IMR-90 (cell line): Measurements from ENCODE around the gene EGR2. TPM values are rescaled to one million over a fixed set of nuclear protein-coding genes. Genes with fewer than 3 reads are reported as not detected.

Source experiments
- ATAC-seq: fragments of 200-7000 bp; cut with Tn5 transposase; 2 replicates; pipeline ENCODE4 v1.9.1; 2020; ENCODE audit warnings: low read depth, mild to moderate bottlenecking, moderate library complexity
- BruUV-seq: library from RNA; stranded (reverse); fragments of 400-500 nt; replicated peaks from 2 replicates; lab custom pipeline; 2021; lab: Mats Ljungman, UMichigan
- CTCF ChIA-PET: fragments of 300-600 bp; formaldehyde crosslinking; extraction: SDS; loops from one replicate; lab custom pipeline; 2021; ENCODE audit warnings: antibody characterized with exemption; lab: Yijun Ruan, JAX
- POLR2A ChIA-PET: fragments of 300-600 bp; sonication (Branson Sonifier 250); formaldehyde crosslinking; loops from one replicate; lab custom pipeline; 2022; ENCODE audit warnings: antibody characterized with exemption; ENCODE audit not compliant: unreplicated experiment; lab: Charles Lee
- DNase-seq: peaks from one replicate; pipeline ENCODE4 v3.0.0; 2013
- H2AFZ ChIP-seq: replicated peaks from 2 replicates; pipeline ENCODE3; 2013; ENCODE audit warnings: low read length, mild to moderate bottlenecking; ENCODE audit not compliant: poor library complexity
- H2AK5ac ChIP-seq: 2 replicates; pipeline ENCODE4 v1.6.1; 2013; ENCODE audit warnings: low read depth, low read length, inconsistent platforms
- H2AK9ac ChIP-seq: replicated peaks from 2 replicates; pipeline ENCODE3; 2013; ENCODE audit warnings: mild to moderate bottlenecking, low read depth, low read length, moderate library complexity; ENCODE audit not compliant: poor library complexity
- H2BK120ac ChIP-seq: 2 replicates; pipeline ENCODE4 v1.6.1; 2013; ENCODE audit warnings: low read depth, low read length, inconsistent platforms
- H2BK15ac ChIP-seq: 3 replicates; pipeline ENCODE4 v1.6.1; 2013; ENCODE audit warnings: low read depth, low read length, inconsistent platforms
- H2BK20ac ChIP-seq: 2 replicates; pipeline ENCODE4 v1.6.1; 2013; ENCODE audit warnings: low read depth, mild to moderate bottlenecking, inconsistent platforms, low read length, moderate library complexity
- H2BK5ac ChIP-seq: 2 replicates; pipeline ENCODE4 v1.6.1; 2013; ENCODE audit warnings: mild to moderate bottlenecking, low read depth, low read length, inconsistent platforms; ENCODE audit not compliant: poor library complexity, severe bottlenecking
- H3K14ac ChIP-seq: replicated peaks from 2 replicates; pipeline ENCODE4 v1.6.1; 2013; ENCODE audit warnings: low read depth, low read length, inconsistent platforms
- H3K18ac ChIP-seq: 2 replicates; pipeline ENCODE4 v1.6.1; 2013; ENCODE audit warnings: low read depth, low read length, control low read depth
- H3K23ac ChIP-seq: 2 replicates; pipeline ENCODE4 v1.6.1; 2013; ENCODE audit warnings: low read depth, low read length, inconsistent platforms
- H3K27ac ChIP-seq: 2 replicates; pipeline ENCODE4 v1.5.1; 2013; ENCODE audit warnings: mild to moderate bottlenecking, control low read depth, low read length; ENCODE audit not compliant: insufficient read depth
- H3K27me3 ChIP-seq: 2 replicates; pipeline ENCODE4 v1.6.1; 2013; ENCODE audit warnings: low read length; ENCODE audit not compliant: control insufficient read depth, insufficient read depth
- H3K36me3 ChIP-seq: 2 replicates; pipeline ENCODE4 v1.6.1; 2013; ENCODE audit warnings: low read length, mixed read lengths; ENCODE audit not compliant: control insufficient read depth, insufficient read depth
- H3K4ac ChIP-seq: 2 replicates; pipeline ENCODE4 v1.6.1; 2013; ENCODE audit warnings: low read depth, low read length, inconsistent platforms
- H3K4me1 ChIP-seq: 2 replicates; pipeline ENCODE4 v1.6.1; 2013; ENCODE audit warnings: low read length, mixed read lengths; ENCODE audit not compliant: control insufficient read depth, insufficient read depth
- H3K4me2 ChIP-seq: 2 replicates; pipeline ENCODE4 v1.6.1; 2013; ENCODE audit warnings: low read depth, mild to moderate bottlenecking, control low read depth, low read length, moderate library complexity
- H3K4me3 ChIP-seq: 2 replicates; pipeline ENCODE4 v1.5.1; 2013; ENCODE audit warnings: low read depth, mild to moderate bottlenecking, control low read depth, low read length, moderate library complexity; ENCODE audit not compliant: insufficient read depth
- H3K56ac ChIP-seq: 2 replicates; pipeline ENCODE4 v1.6.1; 2013; ENCODE audit warnings: low read length, inconsistent platforms; ENCODE audit not compliant: insufficient read depth; ENCODE audit errors: extremely low read depth
- H3K79me1 ChIP-seq, 2 experiments: 2 replicates each; pipeline ENCODE4 v1.6.1; 2013; ENCODE audit warnings: low read length in 2 of 2, inconsistent platforms in 1 of 2, low read depth in 1 of 2
- H3K9ac ChIP-seq: 2 replicates; pipeline ENCODE4 v1.6.1; 2013; ENCODE audit warnings: low read depth, low read length, control low read depth
- H3K9me1 ChIP-seq: 2 replicates; pipeline ENCODE4 v1.6.1; 2013; ENCODE audit warnings: low read length, inconsistent platforms; ENCODE audit not compliant: insufficient read depth
- H3K9me3 ChIP-seq: 2 replicates; pipeline ENCODE4 v1.6.1; 2013; ENCODE audit warnings: low read length; ENCODE audit not compliant: control insufficient read depth, insufficient read depth
- H4K20me1 ChIP-seq: 2 replicates; pipeline ENCODE4 v1.6.1; 2013; ENCODE audit warnings: low read length, inconsistent platforms; ENCODE audit not compliant: insufficient read depth
- H4K5ac ChIP-seq: 2 replicates; pipeline ENCODE4 v1.6.1; 2013; ENCODE audit warnings: mild to moderate bottlenecking, low read depth, low read length, control low read depth
- H4K8ac ChIP-seq, 2 experiments: 2 replicates each; pipeline ENCODE4 v1.6.1; 2013; ENCODE audit warnings: low read depth in 2 of 2, low read length in 2 of 2, control low read depth in 1 of 2, inconsistent platforms in 1 of 2
- H4K91ac ChIP-seq: 2 replicates; pipeline ENCODE4 v1.6.1; 2013; ENCODE audit warnings: low read depth, low read length, inconsistent platforms; ENCODE audit not compliant: insufficient read depth
- BHLHE40 ChIP-seq: fragments of 150-350 bp; IDR thresholded peaks from 2 replicates; pipeline ENCODE4 v1.6.1; 2016; ENCODE audit warnings: mild to moderate bottlenecking, low read depth, low read length
- CEBPB ChIP-seq: IDR thresholded peaks from 2 replicates; pipeline ENCODE4 v1.6.1; 2012; ENCODE audit warnings: low read depth, low read length, improper control_type of control experiment
- CHD1 ChIP-seq: IDR thresholded peaks from 2 replicates; pipeline ENCODE4 v1.6.1; 2012; ENCODE audit warnings: low read depth, low read length, improper control_type of control experiment
- FOS ChIP-seq: fragments of 150-350 bp; IDR thresholded peaks from 2 replicates; pipeline ENCODE4 v1.6.1; 2016; ENCODE audit warnings: low read depth, low read length
- MAFK ChIP-seq: IDR thresholded peaks from 2 replicates; pipeline ENCODE4 v1.6.1; 2012; ENCODE audit warnings: low read depth, low read length, improper control_type of control experiment
- MAZ ChIP-seq: IDR thresholded peaks from 2 replicates; pipeline ENCODE4 v1.6.1; 2012; ENCODE audit warnings: low read depth, mild to moderate bottlenecking, low read length, improper control_type of control experiment, moderate library complexity, borderline replicate concordance
- MXI1 ChIP-seq: IDR thresholded peaks from 2 replicates; pipeline ENCODE4 v1.6.1; 2012; ENCODE audit warnings: low read depth, mild to moderate bottlenecking, low read length, moderate library complexity, borderline replicate concordance
- NFE2L2 ChIP-seq: fragments of 150-350 bp; IDR thresholded peaks from 2 replicates; pipeline ENCODE4 v1.6.1; 2016; ENCODE audit warnings: low read depth, mild to moderate bottlenecking, low read length
- POLR2A ChIP-seq: IDR thresholded peaks from 2 replicates; pipeline ENCODE4 v1.6.1; 2012; ENCODE audit warnings: mild to moderate bottlenecking, low read depth, low read length
- RAD21 ChIP-seq: IDR thresholded peaks from 2 replicates; pipeline ENCODE4 v1.6.1; 2012; ENCODE audit warnings: low read length, improper control_type of control experiment
- RCOR1 ChIP-seq: IDR thresholded peaks from 2 replicates; pipeline ENCODE4 v1.6.1; 2012; ENCODE audit warnings: mild to moderate bottlenecking, low read length, improper control_type of control experiment; ENCODE audit not compliant: insufficient replicate concordance
- RFX5 ChIP-seq: IDR thresholded peaks from 2 replicates; pipeline ENCODE4 v1.8.0; 2012; ENCODE audit warnings: low read depth, mild to moderate bottlenecking, low read length, moderate library complexity
- SMC3 ChIP-seq: fragments of 150-350 bp; IDR thresholded peaks from 2 replicates; pipeline ENCODE4 v1.6.1; 2016; ENCODE audit warnings: low read depth, mild to moderate bottlenecking, antibody characterized with exemption, low read length, moderate library complexity
- whole genome bisulfite sequencing, 2 experiments: methylation state at CpG; one replicate each; pipeline versions ENCODE4 v1.1.5 to v1.1.7; 2013; ENCODE audit warnings: missing lambda C conversion rate in 2 of 2; ENCODE audit not compliant: insufficient read length in 1 of 2; ENCODE audit errors: extremely low coverage in 2 of 2; 5-methylcytosine and 5-hydroxymethylcytosine counted together
- dilution Hi-C: fragments of 300-500 bp; cut with HindIII; formaldehyde crosslinking; loops from one replicate; pipeline ENCODE4 v1.14.3; 2018; ENCODE audit warnings: low sequenced_read_pairs; ENCODE audit not compliant: unreplicated experiment
- in situ Hi-C: fragments of 300-500 bp; cut with MboI; formaldehyde crosslinking; loops from 3 replicates; pipeline ENCODE4 v1.14.3; 2019; ENCODE audit warnings: low sequenced_read_pairs, inconsistent platforms, mixed read lengths
- intact Hi-C: fragments of 100-400 bp; cut with micrococcal nuclease; formaldehyde crosslinking; loops from 2 replicates; pipeline ENCODE4 v1.10.0; 2022
- polyA plus RNA-seq, 3 experiments: library from polyadenylated mRNA; depleted of rRNA; stranded (reverse); fragments of >200 nt; gene quantifications; 2 replicates each; pipeline ENCODE4 v1.2.3, GENCODE V29; 2012; ENCODE audit warnings: low replicate concordance in 1 of 3
- total RNA-seq: library from RNA; depleted of rRNA; stranded (reverse); fragments of >200 nt; gene quantifications from 2 replicates; pipeline ENCODE4 v1.2.3, GENCODE V29; 2012
- TF ChIP-seq, protein P1 (sequence below): fragments of 150-350 bp; IDR thresholded peaks from 2 replicates; pipeline ENCODE4 v1.6.1; 2017; ENCODE audit warnings: mild to moderate bottlenecking, antibody characterized with exemption, low read length, low read depth
- TF ChIP-seq, protein P2 (sequence below): conservative IDR thresholded peaks from 2 replicates; pipeline ENCODE4 v1.5.1; 2012; ENCODE audit warnings: mild to moderate bottlenecking, low read depth, low read length, improper control_type of control experiment
- TF ChIP-seq, protein P3 (sequence below): fragments of 150-350 bp; IDR thresholded peaks from 2 replicates; pipeline ENCODE4 v1.6.1; 2016; ENCODE audit warnings: low read depth, mild to moderate bottlenecking, low read length, moderate library complexity, borderline replicate concordance

Gene EGR2
- total and polyA plus RNA-seq, 2 of the 4 experiments (the other 2 are of a cell fraction) = 0.36 to 1.2 TPM

DNA sequence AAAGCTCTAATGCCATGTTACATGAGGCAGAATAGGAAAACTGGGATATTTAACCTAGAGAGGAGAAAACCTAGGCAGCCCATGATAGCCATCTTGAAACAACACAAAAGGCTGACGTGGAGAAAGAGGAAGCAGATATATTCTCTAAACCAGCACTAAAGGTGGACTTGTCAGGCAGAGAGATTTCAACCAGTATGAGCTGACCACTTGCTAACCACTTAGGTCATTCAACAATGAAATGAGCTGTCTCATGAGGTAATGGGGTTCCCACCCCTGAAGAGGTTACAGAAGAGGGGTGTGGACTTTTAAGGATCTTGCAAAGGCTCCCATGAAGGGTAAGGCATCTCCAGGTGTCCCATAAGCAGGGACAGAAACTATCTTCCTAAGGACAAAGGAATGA, 26.8 kb upstream of the EGR2 start:
- peaks cover 7% of the 10 kb centered on the region for H3K27me3 ChIP-seq
- no peak overlapping the region for H3K9ac ChIP-seq
- no TSS peak for BruUV-seq
- DNase-seq (no peak), ATAC-seq (no peak)
- H3K18ac ChIP-seq = no peak overlapping the region
- no peak overlapping the region for H3K4me2 ChIP-seq
- TF ChIP-seq CHD1 (no peak), RFX5 (no peak), MAFK (no peak), BHLHE40 (no peak), NFE2L2 (no peak), CEBPB (no peak), MAZ (no peak), MXI1 (no peak), POLR2A (no peak), RCOR1 (no peak), RAD21 (no peak), SMC3 (no peak), FOS (no peak)
- TF ChIP-seq, protein P1, sequence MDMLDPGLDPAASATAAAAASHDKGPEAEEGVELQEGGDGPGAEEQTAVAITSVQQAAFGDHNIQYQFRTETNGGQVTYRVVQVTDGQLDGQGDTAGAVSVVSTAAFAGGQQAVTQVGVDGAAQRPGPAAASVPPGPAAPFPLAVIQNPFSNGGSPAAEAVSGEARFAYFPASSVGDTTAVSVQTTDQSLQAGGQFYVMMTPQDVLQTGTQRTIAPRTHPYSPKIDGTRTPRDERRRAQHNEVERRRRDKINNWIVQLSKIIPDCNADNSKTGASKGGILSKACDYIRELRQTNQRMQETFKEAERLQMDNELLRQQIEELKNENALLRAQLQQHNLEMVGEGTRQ = no peak
- TF ChIP-seq, protein P2, sequence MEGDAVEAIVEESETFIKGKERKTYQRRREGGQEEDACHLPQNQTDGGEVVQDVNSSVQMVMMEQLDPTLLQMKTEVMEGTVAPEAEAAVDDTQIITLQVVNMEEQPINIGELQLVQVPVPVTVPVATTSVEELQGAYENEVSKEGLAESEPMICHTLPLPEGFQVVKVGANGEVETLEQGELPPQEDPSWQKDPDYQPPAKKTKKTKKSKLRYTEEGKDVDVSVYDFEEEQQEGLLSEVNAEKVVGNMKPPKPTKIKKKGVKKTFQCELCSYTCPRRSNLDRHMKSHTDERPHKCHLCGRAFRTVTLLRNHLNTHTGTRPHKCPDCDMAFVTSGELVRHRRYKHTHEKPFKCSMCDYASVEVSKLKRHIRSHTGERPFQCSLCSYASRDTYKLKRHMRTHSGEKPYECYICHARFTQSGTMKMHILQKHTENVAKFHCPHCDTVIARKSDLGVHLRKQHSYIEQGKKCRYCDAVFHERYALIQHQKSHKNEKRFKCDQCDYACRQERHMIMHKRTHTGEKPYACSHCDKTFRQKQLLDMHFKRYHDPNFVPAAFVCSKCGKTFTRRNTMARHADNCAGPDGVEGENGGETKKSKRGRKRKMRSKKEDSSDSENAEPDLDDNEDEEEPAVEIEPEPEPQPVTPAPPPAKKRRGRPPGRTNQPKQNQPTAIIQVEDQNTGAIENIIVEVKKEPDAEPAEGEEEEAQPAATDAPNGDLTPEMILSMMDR = no peak
- TF ChIP-seq, protein P3, sequence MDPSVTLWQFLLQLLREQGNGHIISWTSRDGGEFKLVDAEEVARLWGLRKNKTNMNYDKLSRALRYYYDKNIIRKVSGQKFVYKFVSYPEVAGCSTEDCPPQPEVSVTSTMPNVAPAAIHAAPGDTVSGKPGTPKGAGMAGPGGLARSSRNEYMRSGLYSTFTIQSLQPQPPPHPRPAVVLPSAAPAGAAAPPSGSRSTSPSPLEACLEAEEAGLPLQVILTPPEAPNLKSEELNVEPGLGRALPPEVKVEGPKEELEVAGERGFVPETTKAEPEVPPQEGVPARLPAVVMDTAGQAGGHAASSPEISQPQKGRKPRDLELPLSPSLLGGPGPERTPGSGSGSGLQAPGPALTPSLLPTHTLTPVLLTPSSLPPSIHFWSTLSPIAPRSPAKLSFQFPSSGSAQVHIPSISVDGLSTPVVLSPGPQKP = no peak
- WGBS, 2 experiments = no CpG with 5 or more reads among the region's 1 CpG
- no peaks in the 10 kb centered on the region for H4K20me1 ChIP-seq
- no peak overlapping the region for H4K5ac ChIP-seq
- no peak overlapping the region for H4K8ac ChIP-seq
- in situ Hi-C loops = no loop called here
- no peak overlapping the region for H3K56ac ChIP-seq
- H3K4ac ChIP-seq = no peak overlapping the region
- H3K4me1 ChIP-seq = no peaks in the 10 kb centered on the region
- no peak overlapping the region for H3K4me3 ChIP-seq
- no peak overlapping the region for H2BK20ac ChIP-seq
- H3K23ac ChIP-seq = no peak overlapping the region
- H2BK15ac ChIP-seq = no peak overlapping the region
- peaks cover 2% of the 10 kb centered on the region; the same call in 1 of the 2 replicates for H3K9me3 ChIP-seq
- H2AK9ac ChIP-seq = no peak overlapping the region
- no peak overlapping the region for H4K91ac ChIP-seq
- no peak overlapping the region for H2AK5ac ChIP-seq
- POLR2A ChIA-PET = no interaction called here
- no peak overlapping the region for H3K27ac ChIP-seq
- no peaks in the 10 kb centered on the region for H3K36me3 ChIP-seq
- no peak overlapping the region for H2BK120ac ChIP-seq
- no peaks in the 10 kb centered on the region for H3K79me1 ChIP-seq
- H3K14ac ChIP-seq = no peak overlapping the region
- dilution Hi-C loops = no loop called here
- CTCF ChIA-PET = no interaction called here
- H2AFZ ChIP-seq = no peak overlapping the region
- H2BK5ac ChIP-seq = no peak overlapping the region
- intact Hi-C loops = no loop called here
- H3K9me1 ChIP-seq = no peaks in the 10 kb centered on the region
